H1 (cell line): ENCODE measurements around the gene OR12D1. TPM values are rescaled to one million over a fixed set of nuclear protein-coding genes. Genes with fewer than 3 reads are reported as not detected.

ENCODE experiments used
- CTCF ChIA-PET: fragments of 300-600 bp; sonication (Branson Sonifier 250); formaldehyde crosslinking; loops from one replicate; lab custom pipeline; 2021; ENCODE audit not compliant: partially characterized antibody; lab: Charles Lee
- POLR2A ChIA-PET: fragments of 300-600 bp; sonication (Branson Sonifier 250); formaldehyde crosslinking; loops from one replicate; lab custom pipeline; 2021; ENCODE audit warnings: inconsistent platforms; ENCODE audit not compliant: partially characterized antibody; lab: Charles Lee
- DNase-seq, 2 experiments: peaks; one replicate each; pipeline versions ENCODE4 v3.0.0 to v3.0.0-alpha.2; 2010 to 2022; ENCODE audit warnings: low spot score in 2 of 2, low read depth in 1 of 2, mixed read lengths in 1 of 2
- FAIRE-seq: peaks from 2 replicates; lab custom pipeline; 2011; peaks lifted over from hg19 to GRCh38; lab: Jason Lieb, UNC
- H2AFZ ChIP-seq: 2 replicates; pipeline ENCODE4 v1.8.1; 2012; ENCODE audit warnings: low read length, inconsistent platforms
- H2AK5ac ChIP-seq: 2 replicates; pipeline ENCODE4 v1.6.1; 2013; ENCODE audit warnings: low read depth, low read length
- H2BK120ac ChIP-seq: replicated peaks from 2 replicates; pipeline ENCODE3; 2013; ENCODE audit warnings: low read depth, low read length, inconsistent platforms
- H2BK12ac ChIP-seq: 2 replicates; pipeline ENCODE4 v1.6.1; 2013; ENCODE audit warnings: low read depth, low read length
- H2BK15ac ChIP-seq: 2 replicates; pipeline ENCODE4 v1.6.1; 2013; ENCODE audit warnings: low read length
- H2BK20ac ChIP-seq: 2 replicates; pipeline ENCODE4 v1.6.1; 2013; ENCODE audit warnings: low read length
- H2BK5ac ChIP-seq: 2 replicates; pipeline ENCODE4 v1.6.1; 2013; ENCODE audit warnings: low read depth, low read length
- H3K14ac ChIP-seq: 2 replicates; pipeline ENCODE4 v1.6.1; 2013; ENCODE audit warnings: inconsistent platforms; ENCODE audit not compliant: insufficient read length
- H3K18ac ChIP-seq: 2 replicates; pipeline ENCODE4 v1.6.1; 2013; ENCODE audit warnings: low read length; ENCODE audit errors: extremely low read depth
- H3K23ac ChIP-seq: 2 replicates; pipeline ENCODE4 v1.6.1; 2013; ENCODE audit warnings: inconsistent platforms; ENCODE audit not compliant: insufficient read length
- H3K23me2 ChIP-seq: 2 replicates; pipeline ENCODE4 v1.6.1; 2013; ENCODE audit warnings: low read depth, low read length
- H3K27ac ChIP-seq: 2 replicates; pipeline ENCODE4 v1.6.1; 2011; ENCODE audit warnings: low read depth, low read length, inconsistent platforms
- H3K27me3 ChIP-seq, 4 experiments: replicated peaks in 1 of 4; 1 replicate in 1 of 4; 2 replicates in 3 of 4; pipeline versions ENCODE4 v1.6.1 to v1.8.1; 2011 to 2013; ENCODE audit warnings: low read length in 3 of 4, mild to moderate bottlenecking in 3 of 4, inconsistent platforms in 2 of 4, mixed read lengths in 2 of 4, moderate library complexity in 1 of 4; ENCODE audit not compliant: control insufficient read depth in 3 of 4, insufficient read depth in 3 of 4; ENCODE audit errors: extremely low read depth in 1 of 4
- H3K36me3 ChIP-seq, 4 experiments: 2 replicates each; pipeline versions ENCODE4 v1.6.1 to v1.8.1; 2011 to 2013; ENCODE audit warnings: mild to moderate bottlenecking in 4 of 4, low read length in 3 of 4, moderate library complexity in 2 of 4, control low read depth in 1 of 4, inconsistent platforms in 1 of 4; ENCODE audit not compliant: insufficient read depth in 4 of 4, control insufficient read depth in 2 of 4
- H3K4ac ChIP-seq: replicated peaks from 2 replicates; pipeline ENCODE3; 2013; ENCODE audit warnings: low read length, low read depth, mixed read lengths, inconsistent platforms; ENCODE audit not compliant: insufficient read length
- H3K4me1 ChIP-seq, 4 experiments: replicated peaks in 1 of 4; 1 replicate in 1 of 4; 2 replicates in 3 of 4; pipeline versions ENCODE4 v1.6.1 to v1.8.1; 2011 to 2013; ENCODE audit warnings: low read length in 3 of 4, inconsistent platforms in 2 of 4, mixed read lengths in 1 of 4; ENCODE audit not compliant: insufficient read depth in 4 of 4, control insufficient read depth in 3 of 4
- H3K4me2 ChIP-seq, 2 experiments: 2 replicates each; pipeline versions ENCODE4 v1.6.1 to v1.8.1; 2011 to 2013; ENCODE audit warnings: low read depth in 2 of 2, low read length in 2 of 2, control low read depth in 1 of 2, inconsistent platforms in 1 of 2, mild to moderate bottlenecking in 1 of 2; ENCODE audit not compliant: insufficient read depth in 1 of 2
- H3K4me3 ChIP-seq, 4 experiments: fragments of 200-600, 300-600 bp in 1 of 4; sonication (generic), shearing (Covaris generic), sonication (Bioruptor Twin) in 1 of 4; 2 replicates each; pipeline versions ENCODE4 v1.5.1 to v1.8.1; 2011 to 2016; ENCODE audit warnings: low read length in 4 of 4, low read depth in 3 of 4, control low read depth in 2 of 4, inconsistent platforms in 2 of 4, mild to moderate bottlenecking in 2 of 4, mixed read lengths in 1 of 4, moderate library complexity in 1 of 4; ENCODE audit not compliant: insufficient read depth in 2 of 4; ENCODE audit errors: extremely low read depth in 1 of 4
- H3K56ac ChIP-seq: replicated peaks from 2 replicates; pipeline ENCODE3; 2013; ENCODE audit warnings: low read depth, mild to moderate bottlenecking, mixed read lengths, low read length, inconsistent platforms; ENCODE audit not compliant: insufficient read length
- H3K79me1 ChIP-seq: 2 replicates; pipeline ENCODE4 v1.6.1; 2013; ENCODE audit warnings: low read depth, low read length, control low read depth
- H3K79me2 ChIP-seq, 2 experiments: 2 replicates each; pipeline versions ENCODE4 v1.6.1 to v1.8.1; 2012 to 2013; ENCODE audit warnings: low read length in 2 of 2, mild to moderate bottlenecking in 2 of 2, inconsistent platforms in 1 of 2; ENCODE audit not compliant: insufficient read depth in 2 of 2, control insufficient read depth in 1 of 2
- H3K9ac ChIP-seq, 4 experiments: replicated peaks in 1 of 4; 1 replicate in 1 of 4; 2 replicates in 3 of 4; pipeline versions ENCODE4 v1.6.1 to v1.8.1; 2011 to 2013; ENCODE audit warnings: low read depth in 3 of 4, low read length in 3 of 4, control low read depth in 2 of 4, mild to moderate bottlenecking in 2 of 4, moderate library complexity in 2 of 4, inconsistent platforms in 1 of 4; ENCODE audit errors: extremely low read depth in 1 of 4
- H3K9me3 ChIP-seq, 2 experiments: 2 replicates each; pipeline versions ENCODE4 v1.6.1 to v1.8.1; 2012 to 2013; ENCODE audit warnings: mild to moderate bottlenecking in 2 of 2, moderate library complexity in 2 of 2, control low read depth in 1 of 2, inconsistent platforms in 1 of 2, low read depth in 1 of 2, low read length in 1 of 2, mixed read lengths in 1 of 2; ENCODE audit not compliant: insufficient read depth in 2 of 2
- H4K20me1 ChIP-seq, 2 experiments: replicated peaks in 1 of 2; 2 replicates each; pipeline versions ENCODE3 to v1.8.1; 2011 to 2013; ENCODE audit warnings: inconsistent platforms in 2 of 2, low read length in 2 of 2, mild to moderate bottlenecking in 1 of 2; ENCODE audit not compliant: insufficient read depth in 2 of 2, control insufficient read depth in 1 of 2
- H4K5ac ChIP-seq: 2 replicates; pipeline ENCODE4 v1.6.1; 2013; ENCODE audit warnings: low read length, low read depth, mixed read lengths, inconsistent platforms; ENCODE audit not compliant: insufficient read length
- H4K8ac ChIP-seq: 2 replicates; pipeline ENCODE4 v1.8.0; 2013; ENCODE audit warnings: mild to moderate bottlenecking, moderate library complexity, low read length, inconsistent platforms; ENCODE audit not compliant: insufficient read depth; ENCODE audit errors: extremely low read depth
- H4K91ac ChIP-seq: replicated peaks from 2 replicates; pipeline ENCODE3; 2013; ENCODE audit warnings: low read length, mixed read lengths, inconsistent platforms; ENCODE audit not compliant: insufficient read length
- ASH2L ChIP-seq: fragments of 200-600, 300-600 bp; sonication (generic); IDR thresholded peaks from one replicate; pipeline ENCODE4 v1.7.1; 2017; ENCODE audit warnings: low read length
- BACH1 ChIP-seq: IDR thresholded peaks from 2 replicates; pipeline ENCODE4 v1.6.1; 2012; ENCODE audit warnings: low read length, improper control_type of control experiment
- CREB1 ChIP-seq: IDR thresholded peaks from 2 replicates; pipeline ENCODE4 v1.6.1; 2012; ENCODE audit warnings: inconsistent platforms
- CTCF ChIP-seq, 3 experiments: IDR thresholded peaks; 1 replicate in 2 of 3; 2 replicates in 1 of 3; pipeline versions ENCODE4 v1.5.1 to v1.6.1; 2011; ENCODE audit warnings: low read length in 3 of 3, mild to moderate bottlenecking in 3 of 3, inconsistent platforms in 2 of 3, low read depth in 1 of 3, moderate library complexity in 1 of 3; ENCODE audit not compliant: insufficient read depth in 1 of 3; ENCODE audit errors: control extremely low read depth in 1 of 3
- NRF1 ChIP-seq: IDR thresholded peaks from 2 replicates; pipeline ENCODE4 v1.6.1; 2011; ENCODE audit warnings: mild to moderate bottlenecking, low read depth, low read length, improper control_type of control experiment
- SAP30 ChIP-seq: fragments of 300-600 bp; sonication (generic); IDR thresholded peaks from 2 replicates; pipeline ENCODE4 v1.7.1; 2012; ENCODE audit warnings: low read length, moderate library complexity, mild to moderate bottlenecking, inconsistent platforms; ENCODE audit not compliant: insufficient read depth, insufficient replicate concordance
- SIRT6 ChIP-seq: IDR thresholded peaks from one replicate; pipeline ENCODE4 v1.7.1; 2012; ENCODE audit warnings: low read length, inconsistent platforms
- ZNF274 ChIP-seq: IDR thresholded peaks from 2 replicates; pipeline ENCODE4 v1.7.0; 2012; ENCODE audit warnings: low read length, borderline replicate concordance; ENCODE audit errors: extremely low read depth
- WGBS, 2 experiments: shearing (Covaris generic) in 1 of 2; methylation state at CpG; one replicate each; pipeline versions ENCODE4 v1.1.6 to v1.1.7; 2013 to 2015; ENCODE audit warnings: low lambda C conversion rate in 2 of 2, mixed read lengths in 2 of 2, inconsistent platforms in 1 of 2, low coverage in 1 of 2, missing lambda C conversion rate in 1 of 2; ENCODE audit not compliant: insufficient replicate concordance in 2 of 2, insufficient coverage in 1 of 2, insufficient read length in 1 of 2; ENCODE audit errors: extremely low coverage in 1 of 2, missing lambda C conversion rate in 1 of 2; 5-methylcytosine and 5-hydroxymethylcytosine counted together
- polyA plus RNA-seq, 7 experiments: library from polyadenylated mRNA; depleted of rRNA in 3 of 7; stranded (reverse) in 5 of 7; unstranded in 2 of 7; fragments of >200 nt in 5 of 7; fragments of 200-250 nt in 2 of 7; gene quantifications; 1 replicate in 5 of 7; 2 replicates in 1 of 7; 4 replicates in 1 of 7; pipeline versions ENCODE4 v1.2.1 to v1.2.3, GENCODE V29; 2011 to 2013; ENCODE audit warnings: missing spikeins in 2 of 7, mixed read lengths in 2 of 7
- total RNA-seq: library from RNA; stranded (reverse); fragmentation: NEBNext Ultra II Directional; extraction: Animal tissue kit (Norgen Biotek cat#: 25700); gene quantifications from 2 replicates; pipeline ENCODE4 v1.2.1, GENCODE V29; 2021
- TF ChIP-seq, protein P1 (sequence below): IDR thresholded peaks from 2 replicates; pipeline ENCODE4 v1.6.1; 2011; ENCODE audit warnings: low read depth, mild to moderate bottlenecking, low read length; ENCODE audit not compliant: insufficient read depth

Gene OR12D1
- total and polyA plus RNA-seq, 2 of the 8 experiments (the other 6 are each of a cell fraction or from before 2014, with no cell fraction given): not detected

DNA sequence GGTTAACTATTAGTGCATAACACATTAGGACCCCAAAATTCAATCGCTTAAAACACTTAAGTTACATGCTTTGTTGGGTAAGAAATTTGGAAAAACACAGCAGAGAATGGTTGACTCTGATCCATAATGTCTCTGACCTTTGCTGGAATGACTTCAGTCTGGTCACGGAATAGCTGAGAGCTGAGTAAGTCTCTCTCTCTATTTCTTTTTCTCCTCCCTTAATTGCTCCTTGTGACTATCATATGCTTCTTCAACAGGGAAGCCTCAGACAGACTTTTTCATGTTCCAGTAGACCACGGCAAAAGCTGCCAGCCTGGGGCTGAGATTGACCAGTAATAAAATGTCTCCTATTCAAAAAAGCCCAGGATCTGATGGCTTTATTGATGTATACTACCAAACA, 4.8 kb downstream of the OR12D1 start:
- Histone ChIP-seq H3K36me3 (no peaks in the 10 kb centered on the region), H3K9me3 (no peaks in the 10 kb centered on the region), H3K4me1 (no peaks in the 10 kb centered on the region), H2AK5ac (no peak overlapping the region), H3K56ac (no peak overlapping the region), H2BK15ac (no peak overlapping the region), H3K18ac (no peak overlapping the region), H4K91ac (no peak overlapping the region), H3K23me2 (no peaks in the 10 kb centered on the region), H3K79me2 (no peaks in the 10 kb centered on the region), H3K23ac (no peak overlapping the region), H3K9ac (no peak overlapping the region), H2BK12ac (no peak overlapping the region), H4K20me1 (no peaks in the 10 kb centered on the region), H4K5ac (no peak overlapping the region), H2BK20ac (no peak overlapping the region), H3K4ac (no peak overlapping the region), H3K79me1 (no peaks in the 10 kb centered on the region), H4K8ac (no peak overlapping the region), H3K27me3 (no peaks in the 10 kb centered on the region), H3K4me3 (no peak overlapping the region), H3K14ac (no peak overlapping the region), H3K4me2 (no peak overlapping the region), H3K27ac (no peak overlapping the region), H2BK5ac (no peak overlapping the region), H2BK120ac (no peak overlapping the region), H2AFZ (no peak overlapping the region)
- ChIA-PET POLR2A (no interaction called here), CTCF (no interaction called here)
- TF ChIP-seq ASH2L (no peak), NRF1 (no peak), ZNF274 (no peak), BACH1 (no peak), CREB1 (no peak), CTCF (IDR thresholded peaks at IDR 0.05; ENCODE audit: control extremely low read depth in 1 of 3, insufficient read depth in 1 of 3, low read depth in 1 of 3, low read length in 3 of 3) (no peak), SAP30 (no peak), SIRT6 (no peak)
- TF ChIP-seq, protein P1, sequence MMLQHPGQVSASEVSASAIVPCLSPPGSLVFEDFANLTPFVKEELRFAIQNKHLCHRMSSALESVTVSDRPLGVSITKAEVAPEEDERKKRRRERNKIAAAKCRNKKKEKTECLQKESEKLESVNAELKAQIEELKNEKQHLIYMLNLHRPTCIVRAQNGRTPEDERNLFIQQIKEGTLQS: no peak
- DNase-seq: no peak
- WGBS, 2 experiments: 93% methylated on average over 3 of the region's 3 CpGs; no CpG with 5 or more reads in 1 of the 2 experiments
- no peak for FAIRE-seq
